CD14-positive monocyte (primary cell): ENCODE results near the gene BTBD9. TPM values are rescaled to one million over a fixed set of nuclear protein-coding genes. Genes with fewer than 3 reads are reported as not detected.

Source experiments
- DNase-seq, 3 donors: peaks; one replicate each; pipeline ENCODE4 v3.0.0-alpha.2; 2011 to 2022
- H2AFZ ChIP-seq: 2 replicates; pipeline ENCODE4 v1.6.0; 2012; ENCODE audit warnings: mild to moderate bottlenecking, low read depth, low read length, inconsistent platforms; ENCODE audit not compliant: insufficient read depth, poor library complexity, severe bottlenecking
- H3K27ac ChIP-seq, 2 donors: 1 replicate in 1 of 2; 2 replicates in 1 of 2; pipeline ENCODE4 v1.5.1; 2012 to 2013; ENCODE audit warnings: low read length in 2 of 2, control low read depth in 1 of 2, inconsistent platforms in 1 of 2, low read depth in 1 of 2, mild to moderate bottlenecking in 1 of 2
- H3K27me3 ChIP-seq, 2 donors: one replicate each; pipeline versions ENCODE4 v1.6.0 to v1.6.1; 2011 to 2013; ENCODE audit warnings: low read length in 2 of 2; ENCODE audit not compliant: control insufficient read depth in 2 of 2, insufficient read depth in 2 of 2
- H3K36me3 ChIP-seq, 2 donors: replicated peaks in 1 of 2; 1 replicate in 1 of 2; 2 replicates in 1 of 2; pipeline versions ENCODE4 v1.5.1 to v1.6.1; 2012 to 2013; ENCODE audit warnings: low read length in 2 of 2, control low read depth in 1 of 2, inconsistent platforms in 1 of 2, mild to moderate bottlenecking in 1 of 2; ENCODE audit not compliant: insufficient read depth in 2 of 2, control insufficient read depth in 1 of 2
- H3K4me1 ChIP-seq, 2 donors: 1 replicate in 1 of 2; 2 replicates in 1 of 2; pipeline versions ENCODE4 v1.5.1 to v1.6.1; 2012 to 2013; ENCODE audit warnings: low read length in 2 of 2, control low read depth in 1 of 2, inconsistent platforms in 1 of 2, mild to moderate bottlenecking in 1 of 2, moderate library complexity in 1 of 2; ENCODE audit not compliant: insufficient read depth in 2 of 2, control insufficient read depth in 1 of 2
- H3K4me2 ChIP-seq: replicated peaks from 2 replicates; pipeline ENCODE3; 2012; ENCODE audit warnings: low read length, moderate library complexity, mild to moderate bottlenecking; ENCODE audit not compliant: poor library complexity, severe bottlenecking; ENCODE audit errors: extremely low read depth
- H3K4me3 ChIP-seq, 3 experiments: fragments of 200-600 bp in 1 of 3; sonication (generic) in 1 of 3; replicated peaks in 1 of 3; 1 replicate in 2 of 3; 2 replicates in 1 of 3; pipeline ENCODE4 v1.5.1; 2011 to 2013; ENCODE audit warnings: low read length in 3 of 3, mild to moderate bottlenecking in 3 of 3, control low read depth in 2 of 3, low read depth in 2 of 3, inconsistent platforms in 1 of 3, moderate library complexity in 1 of 3
- H3K79me2 ChIP-seq: 2 replicates; pipeline ENCODE4 v1.6.0; 2012; ENCODE audit warnings: mild to moderate bottlenecking, control low read depth, inconsistent platforms, low read length, moderate library complexity; ENCODE audit not compliant: insufficient read depth
- H3K9ac ChIP-seq: 2 replicates; pipeline ENCODE4 v1.6.0; 2017; ENCODE audit warnings: low read length, mild to moderate bottlenecking; ENCODE audit not compliant: insufficient read depth, poor library complexity, severe bottlenecking
- H3K9me3 ChIP-seq, 2 donors: replicated peaks in 1 of 2; 1 replicate in 1 of 2; 2 replicates in 1 of 2; pipeline versions ENCODE4 v1.5.1 to v1.6.1; 2012 to 2013; ENCODE audit warnings: low read length in 2 of 2, control low read depth in 1 of 2; ENCODE audit not compliant: control insufficient read depth in 1 of 2, insufficient read depth in 1 of 2
- H4K20me1 ChIP-seq: 2 replicates; pipeline ENCODE4 v1.6.0; 2012; ENCODE audit warnings: mild to moderate bottlenecking, low read length, control low read depth, moderate library complexity; ENCODE audit not compliant: insufficient read depth
- H3K27ac Mint-ChIP-seq, 7 donors: one replicate each; pipeline ENCODE4 v1.8.0; 2020; ENCODE audit warnings: mild to moderate bottlenecking in 7 of 7, mixed read lengths in 7 of 7, moderate library complexity in 6 of 7, inconsistent platforms in 2 of 7
- H3K27me3 Mint-ChIP-seq, 3 donors: one replicate each; pipeline ENCODE4 v1.8.0; 2021 to 2022; ENCODE audit warnings: low read depth in 3 of 3, mild to moderate bottlenecking in 3 of 3, mixed read lengths in 3 of 3, moderate library complexity in 3 of 3, inconsistent platforms in 1 of 3
- H3K36me3 Mint-ChIP-seq, 2 donors: one replicate each; pipeline ENCODE4 v1.8.0; 2020; ENCODE audit warnings: mixed read lengths in 2 of 2, inconsistent platforms in 1 of 2, mild to moderate bottlenecking in 1 of 2
- H3K4me1 Mint-ChIP-seq: one replicate; pipeline ENCODE4 v1.8.0; 2020; ENCODE audit warnings: mild to moderate bottlenecking, mixed read lengths
- H3K4me3 Mint-ChIP-seq, 2 donors: one replicate each; pipeline ENCODE4 v1.8.0; 2020; ENCODE audit warnings: mild to moderate bottlenecking in 2 of 2, mixed read lengths in 2 of 2, moderate library complexity in 1 of 2
- H3K9me3 Mint-ChIP-seq, 7 donors: one replicate each; pipeline ENCODE4 v1.8.0; 2020 to 2022; ENCODE audit warnings: mixed read lengths in 7 of 7, mild to moderate bottlenecking in 6 of 7, moderate library complexity in 6 of 7, inconsistent platforms in 2 of 7
- CTCF ChIP-seq: fragments of 200-600 bp; IDR thresholded peaks from one replicate; pipeline ENCODE4 v1.8.0; 2022; ENCODE audit warnings: antibody characterized with exemption, mild to moderate bottlenecking
- WGBS: methylation state at CpG from one replicate; pipeline ENCODE4 v1.1.5; 2013; ENCODE audit warnings: missing lambda C conversion rate; ENCODE audit not compliant: insufficient coverage; 5-methylcytosine and 5-hydroxymethylcytosine counted together
- intact Hi-C, 2 donors: fragments of 100-400 bp; cut with micrococcal nuclease; formaldehyde crosslinking; loops; one replicate each; pipeline versions ENCODE4 v1.15.0 to v1.15.1; 2023
- polyA plus RNA-seq, 3 donors: library from polyadenylated mRNA; depleted of rRNA in 1 of 3; unstranded in 2 of 3; stranded (reverse) in 1 of 3; fragments of 300-500 nt in 2 of 3; fragments of >200 nt in 1 of 3; fragmentation: Illumina TruSeq in 2 of 3; gene quantifications; 1 replicate in 2 of 3; 2 replicates in 1 of 3; pipeline ENCODE4 v1.2.3, GENCODE V29; 2012 to 2021

The BTBD9 gene
- polyA plus RNA-seq, 3 donors, result 5.2 to 7.5 (median 6.2) TPM

GRCh38 chr6:38177882-38178583 is 461.7 kb downstream of the BTBD9 start:
- TF ChIP-seq CTCF, result no peak
- Histone ChIP-seq H4K20me1 (no peaks in the 10 kb centered on the region), H3K4me3 (no peak overlapping the region), H2AFZ (no peak overlapping the region), H3K36me3 (no peaks in the 10 kb centered on the region), H3K9ac (no peak overlapping the region), H3K79me2 (no peaks in the 10 kb centered on the region), H3K9me3 (no peaks in the 10 kb centered on the region), H3K4me2 (no peak overlapping the region), H3K27ac (no peak overlapping the region), H3K4me1 (no peaks in the 10 kb centered on the region), H3K27me3 (no peaks in the 10 kb centered on the region)
- no peak overlapping the region for H3K4me3 Mint-ChIP-seq
- peaks cover 10 to 22% of the 10 kb centered on the region in 2 donors for H3K36me3 Mint-ChIP-seq
- no peak for DNase-seq
- intact Hi-C loops, result no loop called here
- peak overlapping the region in 1 of 7 donors; percentile 66 for H3K27ac Mint-ChIP-seq
- H3K27me3 Mint-ChIP-seq, result peaks cover 0 to 3% (median 3%) of the 10 kb centered on the region in 3 donors
- WGBS, result 90% methylated on average over 12 of the region's 14 CpGs
- H3K9me3 Mint-ChIP-seq, result peaks cover 0 to 1% (median 0%) of the 10 kb centered on the region in 7 donors
- H3K4me1 Mint-ChIP-seq, result no peaks in the 10 kb centered on the region

GRCh38 chr6:38176797-38177751 is 462.7 kb downstream of the BTBD9 start:
- Histone ChIP-seq H3K4me1 (no peaks in the 10 kb centered on the region), H3K27me3 (no peaks in the 10 kb centered on the region), H3K4me2 (no peak overlapping the region), H3K9ac (no peak overlapping the region), H4K20me1 (no peaks in the 10 kb centered on the region), H3K36me3 (no peaks in the 10 kb centered on the region), H3K79me2 (no peaks in the 10 kb centered on the region), H3K4me3 (no peak overlapping the region), H3K9me3 (no peaks in the 10 kb centered on the region), H2AFZ (no peak overlapping the region), H3K27ac (no peak overlapping the region)
- Mint-ChIP-seq H3K27ac (peak overlapping the region in 1 of 7 donors; percentile 33), H3K4me3 (no peak overlapping the region), H3K9me3 (peaks cover 0 to 1% (median 0%) of the 10 kb centered on the region in 7 donors), H3K27me3 (peaks cover 0 to 3% (median 3%) of the 10 kb centered on the region in 3 donors), H3K36me3 (peaks cover 10 to 22% of the 10 kb centered on the region in 2 donors), H3K4me1 (no peaks in the 10 kb centered on the region)
- no peak for DNase-seq
- intact Hi-C loops, result no loop called here
- TF ChIP-seq CTCF, result no peak
- 95% methylated on average over 26 of the region's 32 CpGs for WGBS
